Measurements from ENCODE around the gene RAD23A. TPM values are rescaled to one million over a fixed set of nuclear protein-coding genes. Genes with fewer than 3 reads are reported as not detected.

The RAD23A gene
- polyA plus RNA-seq, 2 of the 4 experiments (the other 2 are of a cell fraction), result 56.2 to 71.6 TPM

- TF ChIP-seq PBX3 (IDR thresholded peaks at IDR 0.05) (no peak), MYC (IDR thresholded peaks at IDR 0.05; ENCODE audit: borderline replicate concordance, low read length) (peak; percentile 39; the same call in 1 of the 2 replicates), SREBF2 (IDR thresholded peaks at IDR 0.05) (no peak), BCL3 (IDR thresholded peaks at IDR 0.05) (0 out of 3 replicates have a peak, but pooled peaks have one; percentile 71), JUNB (IDR thresholded peaks at IDR 0.05) (no peak), ZSCAN20 (CRISPR knock-in tag; IDR thresholded peaks at IDR 0.05) (no peak), TFCP2L1 (CRISPR knock-in tag; IDR thresholded peaks at IDR 0.05) (no peak), HOXB5 (CRISPR knock-in tag; IDR thresholded peaks at IDR 0.05) (0 out of 2 replicates have a peak, but pooled peaks have one; percentile 35), CBX8 (IDR thresholded peaks at IDR 0.05) (no peak), HMGXB4 (CRISPR knock-in tag; IDR thresholded peaks at IDR 0.05; ENCODE audit: borderline replicate concordance) (no peak), RFX5 (IDR thresholded peaks at IDR 0.05) (no peak), ELK1 (IDR thresholded peaks at IDR 0.05; ENCODE audit: low read depth, low read length) (no peak), TP53 (CRISPR knock-in tag; IDR thresholded peaks at IDR 0.05) (no peak), HDAC2 (IDR thresholded peaks at IDR 0.05) (no peak), RARB (CRISPR knock-in tag; IDR thresholded peaks at IDR 0.05) (no peak), FOSB (CRISPR knock-in tag; IDR thresholded peaks at IDR 0.05) (no peak), KDM5A (IDR thresholded peaks at IDR 0.05) (peak; percentile 56), ESRRA (IDR thresholded peaks at IDR 0.05; ENCODE audit: borderline replicate concordance, low read length) (no peak), MAFK (IDR thresholded peaks at IDR 0.05; ENCODE audit: partially characterized antibody) (no peak), REST (IDR thresholded peaks at IDR 0.05) (no peak), NPAS2 (CRISPR knock-in tag; IDR thresholded peaks at IDR 0.05; ENCODE audit: borderline replicate concordance) (no peak), RAD21 (conservative IDR thresholded peaks at IDR 0.05 in 1 of 2, IDR thresholded peaks at IDR 0.05 in 1 of 2) (no peak), ZFP36 (IDR thresholded peaks at IDR 0.05; ENCODE audit: borderline replicate concordance, partially characterized antibody) (no peak), NFE2L2 (conservative IDR thresholded peaks at IDR 0.05; ENCODE audit: low read length) (no peak), USF2 (IDR thresholded peaks at IDR 0.05) (0 out of 2 replicates have a peak, but pooled peaks have one; percentile 16), FOSL2 (IDR thresholded peaks at IDR 0.05) (no peak), FOSL2 (CRISPR knock-in tag; IDR thresholded peaks at IDR 0.05) (no peak), EP300 (IDR thresholded peaks at IDR 0.05) (no peak), HOXB13 (CRISPR knock-in tag; IDR thresholded peaks at IDR 0.05; ENCODE audit: low read depth) (0 out of 2 replicates have a peak, but pooled peaks have one; percentile 23), JUN (IDR thresholded peaks at IDR 0.05) (peak; percentile 25 to 83; a peak in 3 of 5 replicates), CTCF (IDR thresholded peaks at IDR 0.05) (no peak)
These were observed 12.2 kb upstream of the RAD23A start, which contains the start of gene FARSA (continued) for GRCh38 chr19:12933287-12934072.

Data from A549 (cell line).